CD4-positive, alpha-beta T cell treated with Interleukin-17A for 1 hour (primary cell): ENCODE measurements around the gene AGBL1.

Experiments
- DNase-seq: peaks from one replicate; pipeline ENCODE4 v3.0.0-alpha.2; 2020

The AGBL1 gene

GRCh38 chr15:86079508-86080266, at the start of gene AGBL1:
Gene AGBL1, plus strand, starts transcription at chr15:86079871.
- no peak for DNase-seq

GRCh38 chr15:86034904-86035303, 44.8 kb upstream of the AGBL1 start:
- no peak for DNase-seq

DNA sequence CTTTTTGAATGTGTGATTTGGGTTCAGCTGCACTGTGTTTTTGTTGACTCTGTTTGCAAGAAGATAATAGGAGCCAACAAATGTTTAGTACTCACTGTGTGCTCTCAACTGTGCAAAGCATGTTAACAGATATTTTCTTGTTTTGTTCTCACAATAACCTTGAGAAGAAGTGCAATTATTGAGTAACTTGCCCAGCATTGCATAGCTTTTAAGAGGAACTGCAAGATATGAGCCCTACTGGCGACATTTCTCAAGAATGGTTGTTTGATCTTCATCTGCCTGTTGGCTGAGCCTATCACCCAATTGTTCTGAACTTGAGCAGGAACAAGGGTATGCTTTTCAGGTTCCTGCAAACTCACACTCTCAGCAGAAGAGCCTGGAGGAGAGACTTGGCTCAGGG, 43.4 kb upstream of the AGBL1 start:
- no peak for DNase-seq

GRCh38 chr15:86038491-86038890, 41.2 kb upstream of the AGBL1 start:
- no peak for DNase-seq

DNA sequence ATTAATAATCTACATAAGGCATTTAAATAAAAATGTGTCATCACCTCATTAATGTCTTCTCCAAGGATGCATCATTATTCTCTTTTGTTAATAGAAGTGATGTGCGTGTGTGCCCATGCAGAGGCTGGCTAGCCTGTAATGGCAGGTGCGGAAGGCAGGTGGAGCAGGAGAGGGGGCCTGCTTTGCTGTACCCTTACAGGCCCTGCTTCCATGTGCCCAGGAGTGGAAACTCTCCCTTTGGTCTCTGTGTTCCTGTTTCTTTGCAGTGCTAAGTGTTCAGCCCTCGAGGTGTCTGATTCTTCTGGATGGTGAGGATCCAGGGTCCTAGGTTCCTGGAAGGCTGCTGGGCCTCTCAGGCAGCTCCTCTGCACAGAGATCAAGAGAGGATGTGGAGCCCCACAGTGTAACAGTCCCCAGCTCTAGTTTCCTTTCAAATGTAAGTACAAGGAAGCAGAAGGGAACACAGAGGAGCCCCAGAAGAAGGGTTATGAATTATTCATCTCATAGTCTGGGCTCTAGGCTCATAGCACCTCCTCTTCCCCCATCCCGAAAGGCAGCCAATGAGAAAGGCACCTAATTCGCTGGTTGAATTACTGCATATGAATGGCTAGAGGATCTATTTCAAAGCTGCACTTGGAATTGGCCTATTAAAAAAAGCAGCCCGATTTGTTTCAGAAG, 39.2 kb upstream of the AGBL1 start:
- no peak for DNase-seq

GRCh38 chr15:86041399-86041798, 38.3 kb upstream of the AGBL1 start:
- DNase-seq: no peak

GRCh38 chr15:86042226-86042625, 37.4 kb upstream of the AGBL1 start:
- DNase-seq: no peak

- DNase-seq: no peak
Measured at GRCh38 chr15:86044981-86045380, 34.7 kb upstream of the AGBL1 start.

- DNase-seq: no peak
Measured at GRCh38 chr15:86054338-86054737, 25.3 kb upstream of the AGBL1 start.

DNA sequence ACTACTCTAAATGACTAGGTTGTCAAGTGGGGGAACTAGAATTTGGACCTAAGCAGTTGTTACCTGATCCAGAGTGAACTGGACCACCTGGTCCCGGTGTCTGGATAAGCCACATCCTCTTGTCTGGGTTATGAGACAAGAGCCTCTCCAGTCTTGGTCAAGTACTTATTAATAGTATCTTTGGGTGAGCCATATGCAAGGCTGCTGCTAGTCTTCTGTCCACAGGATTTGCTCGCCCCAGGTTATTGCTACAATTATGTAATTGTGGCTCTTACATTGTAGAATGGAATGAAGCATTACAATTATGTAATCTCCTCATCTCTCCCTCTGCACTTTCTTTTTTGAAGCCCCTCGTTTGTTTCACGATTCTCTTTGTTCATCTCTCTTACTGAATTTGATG, 24.0 kb upstream of the AGBL1 start:
- DNase-seq: no peak

DNA sequence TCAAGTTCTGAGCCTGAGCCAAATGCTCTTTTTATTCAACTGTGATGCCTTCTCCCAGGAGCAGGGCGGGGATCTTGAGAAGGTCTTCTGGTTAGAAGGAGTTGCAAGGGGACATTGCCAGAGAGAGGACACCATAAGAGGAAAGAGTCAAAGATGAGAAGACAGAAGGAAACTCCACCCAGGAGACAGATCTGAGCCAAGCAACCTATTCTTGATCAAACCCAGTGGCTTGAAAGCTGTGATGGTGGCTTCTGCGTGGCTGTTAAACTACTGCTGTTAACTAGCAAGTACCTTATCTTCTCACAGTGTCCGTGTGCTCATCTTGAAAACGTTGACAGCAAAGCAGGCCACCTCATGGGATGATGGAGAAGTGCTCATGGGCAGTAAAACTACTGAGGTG, 19.8 kb upstream of the AGBL1 start:
- no peak for DNase-seq

DNA sequence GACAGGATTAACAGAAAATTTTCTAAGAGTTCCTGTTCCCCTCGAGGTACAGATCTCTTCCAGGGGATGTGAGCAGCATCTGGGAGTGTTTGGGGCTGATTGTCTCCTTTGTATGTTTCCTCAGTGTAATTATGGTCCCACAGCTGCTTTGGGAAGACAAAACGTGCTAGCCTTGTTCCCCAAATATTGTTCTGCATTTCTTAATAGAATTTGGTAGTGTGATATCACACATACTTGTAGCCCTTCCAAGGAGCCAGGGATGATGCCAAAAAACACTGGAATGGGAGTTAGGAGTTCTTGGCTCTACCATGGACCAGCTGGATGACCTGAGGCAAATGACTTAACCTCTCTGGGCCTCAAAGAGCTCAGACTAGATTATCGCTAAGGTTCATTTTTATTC, 19.0 kb upstream of the AGBL1 start:
- no peak for DNase-seq

GRCh38 chr15:86061581-86061980, 18.1 kb upstream of the AGBL1 start:
- DNase-seq: no peak

- DNase-seq: no peak
Measured at GRCh38 chr15:86062646-86063243, 16.9 kb upstream of the AGBL1 start.

DNA sequence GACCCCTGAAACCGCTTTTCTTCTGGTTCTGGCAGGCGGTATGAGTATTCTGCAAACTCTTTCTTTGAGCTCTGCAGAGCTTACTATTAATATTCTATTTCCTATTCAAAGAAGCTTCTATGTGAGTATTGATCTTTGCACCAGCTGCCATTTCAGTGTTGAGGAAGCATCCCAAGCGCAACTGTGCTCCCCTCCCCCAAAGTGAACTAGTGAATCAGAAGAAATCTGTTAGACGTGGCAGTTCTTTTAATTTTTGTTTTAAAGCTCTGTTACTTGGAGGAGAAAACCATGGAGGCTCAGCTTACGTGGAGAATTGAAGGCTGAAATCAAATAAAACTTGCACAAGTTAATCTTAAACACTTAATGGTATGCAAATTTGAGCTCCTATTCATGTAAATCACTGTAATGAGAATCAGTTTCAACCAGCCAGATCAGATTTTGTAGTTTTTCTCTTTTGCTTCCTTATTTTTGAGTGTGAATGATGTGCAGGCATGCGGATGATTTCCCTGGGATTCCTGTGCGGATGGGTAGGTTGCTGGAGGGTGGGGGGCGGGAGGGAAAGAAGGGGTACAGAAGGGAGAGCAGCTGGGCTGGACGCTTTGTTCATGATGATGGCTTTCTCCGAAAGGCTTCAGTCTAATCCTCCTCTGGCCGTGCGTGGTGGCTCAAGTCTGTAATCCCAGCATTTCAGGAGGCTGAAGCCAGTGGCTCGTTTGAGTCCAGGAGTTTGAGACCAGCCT, 16.1 kb upstream of the AGBL1 start:
- no peak for DNase-seq

DNA sequence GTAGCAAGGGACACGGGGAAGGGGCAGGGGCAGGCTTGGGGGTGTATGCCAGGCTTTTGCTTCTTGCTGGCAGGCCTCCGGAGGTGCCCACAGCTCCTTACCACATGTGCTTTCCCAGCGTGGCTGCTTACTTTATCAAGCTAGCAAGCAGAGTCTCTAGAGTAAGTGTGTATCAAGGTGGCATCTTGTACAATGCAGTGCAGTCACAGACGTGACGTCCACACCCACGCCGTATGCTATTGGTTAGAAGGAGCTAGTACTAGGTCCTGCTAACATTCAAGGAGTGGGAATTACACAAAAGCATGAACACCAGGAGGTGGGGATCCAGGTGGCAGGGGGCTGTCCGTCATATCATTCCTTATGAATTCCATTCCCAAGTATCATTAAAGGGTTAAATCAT, 15.3 kb upstream of the AGBL1 start:
- no peak for DNase-seq

GRCh38 chr15:86066174-86066834, 13.4 kb upstream of the AGBL1 start:
- DNase-seq: no peak

DNA sequence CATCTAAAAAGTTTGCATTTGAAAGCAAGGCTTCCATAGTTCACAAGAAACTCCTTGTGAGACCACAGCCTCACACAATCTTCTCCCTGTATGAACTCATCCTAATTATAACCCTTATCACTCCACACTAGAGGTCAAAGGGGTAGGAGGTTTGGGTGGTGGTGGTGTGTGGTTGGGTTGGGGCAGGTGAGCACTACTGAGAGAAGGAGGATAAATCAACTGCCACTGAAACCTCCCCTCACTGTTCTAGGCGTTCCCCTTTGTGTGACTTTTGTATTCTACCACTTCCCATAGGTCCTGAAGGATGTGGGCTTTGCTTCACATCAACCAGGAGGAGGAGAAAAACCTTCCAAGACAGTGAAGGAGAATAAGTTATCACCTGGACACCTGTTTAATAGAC, 6.4 kb upstream of the AGBL1 start:
- no peak for DNase-seq

DNA sequence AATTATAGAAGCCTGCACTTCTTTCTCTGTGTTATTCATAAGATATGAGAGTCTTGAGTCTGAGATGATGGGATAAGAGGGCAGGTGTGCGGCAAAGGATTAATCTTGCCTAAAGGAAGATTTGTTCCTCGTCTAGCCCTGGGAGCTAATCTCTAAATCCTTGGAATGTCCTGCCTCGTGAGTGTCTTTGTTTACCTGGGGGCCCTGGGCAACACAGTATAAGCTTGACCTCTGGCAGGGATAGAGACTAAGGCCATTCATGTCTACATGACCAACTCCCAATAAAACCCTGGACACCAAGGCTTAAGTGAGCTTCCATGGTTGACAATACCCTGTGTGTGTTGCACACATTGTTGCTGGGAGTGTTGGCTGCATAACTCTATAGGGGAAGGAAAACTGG, 3.2 kb upstream of the AGBL1 start:
- DNase-seq: no peak

DNA sequence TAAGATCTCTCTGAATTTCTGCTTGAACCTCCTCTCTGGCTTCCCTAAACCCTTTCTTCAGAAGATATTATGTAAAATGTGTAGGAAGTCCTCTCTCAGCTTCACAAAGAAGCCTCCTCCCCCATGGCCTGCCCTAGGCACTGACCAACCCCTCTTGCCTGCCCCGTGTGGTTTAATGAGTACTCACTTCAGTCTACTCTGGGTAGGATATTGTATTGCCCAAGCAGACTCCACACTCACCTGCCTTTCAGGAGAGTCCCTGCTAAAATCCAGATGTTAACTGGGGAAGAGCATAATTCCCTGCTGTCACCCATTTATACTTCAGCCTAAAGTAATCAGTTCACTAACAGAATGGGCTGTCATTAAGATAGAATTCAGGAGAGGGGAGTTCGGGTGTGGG, 2.6 kb upstream of the AGBL1 start:
- DNase-seq: no peak

GRCh38 chr15:86080302-86080701, 631 bp downstream of the AGBL1 start:
- no peak for DNase-seq

- DNase-seq: no peak
Measured at GRCh38 chr15:86082619-86083380, 3.1 kb downstream of the AGBL1 start.
